Stomach (tissue), 9 donors: Measurements from ENCODE around the gene DOCK9. TPM values are rescaled to one million over a fixed set of nuclear protein-coding genes. Genes with fewer than 3 reads are reported as not detected.

ENCODE experiments used
- DNase-seq, 2 donors: peaks; one replicate each; pipeline versions ENCODE4 v3.0.0 to v3.0.0-alpha.2; 2013 to 2019
- H3K27ac ChIP-seq, 5 donors: fragments of 200-600 bp in 4 of 5; sonication (generic) in 4 of 5; one replicate each; pipeline ENCODE4 v1.5.1; 2013 to 2019; ENCODE audit warnings: mild to moderate bottlenecking in 1 of 5, moderate library complexity in 1 of 5
- H3K27me3 ChIP-seq, 3 donors: fragments of 200-600 bp; sonication (generic); one replicate each; pipeline ENCODE4 v1.5.1; 2017 to 2019; ENCODE audit warnings: mixed run types in 1 of 3
- H3K36me3 ChIP-seq, 4 donors: fragments of 200-600 bp; sonication (generic); 1 replicate in 3 of 4; 2 replicates in 1 of 4; pipeline ENCODE4 v1.5.1; 2016 to 2019
- H3K4me1 ChIP-seq, 4 donors: fragments of 200-600 bp; sonication (generic); one replicate each; pipeline ENCODE4 v1.5.1; 2016 to 2019
- H3K4me3 ChIP-seq, 4 donors: fragments of 200-600 bp; sonication (generic) in 3 of 4; one replicate each; pipeline ENCODE4 v1.5.1; 2016 to 2019; ENCODE audit warnings: mild to moderate bottlenecking in 1 of 4
- H3K9me3 ChIP-seq, 4 donors: fragments of 200-600 bp; sonication (generic); one replicate each; pipeline ENCODE4 v1.5.1; 2016 to 2019
- EP300 ChIP-seq: sonication (generic); formaldehyde crosslinking; IDR thresholded peaks from one replicate; pipeline ENCODE4 v1.6.1; 2017; ENCODE audit warnings: antibody characterized with exemption
- POLR2A ChIP-seq, 4 donors: fragments of 450-650 bp; IDR thresholded peaks; one replicate each; pipeline ENCODE4 v1.6.1; 2016; ENCODE audit warnings: antibody characterized with exemption in 4 of 4, control low read depth in 2 of 4, mild to moderate bottlenecking in 1 of 4, moderate library complexity in 1 of 4
- POLR2AphosphoS5 ChIP-seq, 3 donors: sonication (generic); formaldehyde crosslinking; IDR thresholded peaks; one replicate each; pipeline ENCODE4 v1.6.1; 2016; ENCODE audit warnings: antibody characterized with exemption in 3 of 3
- WGBS, 5 donors: extraction: QIAGEN DNeasy Blood & Tissue Kit in 3 of 5; methylation state at CpG; one replicate each; pipeline versions ENCODE4 v1.1.5 to v1.1.7; 2013 to 2018; 5-methylcytosine and 5-hydroxymethylcytosine counted together
- intact Hi-C: fragments of 100-400 bp; cut with DNase I; formaldehyde crosslinking; loops from one replicate; pipeline ENCODE4 v1.15.1; 2023; ENCODE audit warnings: low total_unique reads
- polyA plus RNA-seq, 3 donors: library from polyadenylated mRNA; stranded (reverse); fragments of 200-250 nt; gene quantifications; one replicate each; pipeline ENCODE4 v1.2.3, GENCODE V29; 2013
- total RNA-seq, 5 donors: library from RNA; depleted of rRNA; stranded (reverse); fragments of >200 nt; gene quantifications; one replicate each; pipeline versions ENCODE4 v1.1.0 to v1.2.3, GENCODE V29; 2014 to 2016
- TF ChIP-seq, protein P1 (sequence below), 7 experiments: fragments of 450-650 bp in 4 of 7; fragments of 200-600 bp in 3 of 7; sonication (generic) in 3 of 7; IDR thresholded peaks; one replicate each; pipeline ENCODE4 v1.5.1; 2016 to 2019; ENCODE audit warnings: antibody characterized with exemption in 7 of 7, control low read depth in 2 of 7, mild to moderate bottlenecking in 1 of 7
- donor health status: healthy with polysubstance abuse.
- donor health status: Bipolar disorder and iron deficiency.
- donor health status: healthy.

DOCK9 gene
- total and polyA plus RNA-seq, 8 donors, result 8.7 to 97.9 (median 49.2) TPM

DNA sequence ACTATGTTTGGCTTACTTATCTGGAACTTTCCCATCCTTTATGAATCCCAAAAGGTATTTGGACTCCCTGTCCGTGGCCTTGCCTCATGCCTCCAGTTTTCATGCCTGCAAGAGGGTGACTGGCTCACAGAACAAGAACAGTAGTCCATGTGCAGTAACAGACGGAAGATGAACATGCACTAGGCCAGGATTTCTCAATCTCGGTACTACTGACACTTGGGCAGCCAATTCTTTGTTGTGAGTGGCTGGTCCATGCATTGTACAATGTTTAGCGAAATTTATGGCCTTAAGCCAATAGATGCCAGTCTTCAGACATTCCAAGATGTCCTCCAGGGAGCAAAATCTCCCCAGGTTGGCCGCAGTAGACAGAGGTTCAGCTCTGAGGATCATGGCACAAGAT is 61.9 kb downstream of the DOCK9 start:
- Histone ChIP-seq H3K4me3 (no peak overlapping the region), H3K4me1 (no peaks in the 10 kb centered on the region), H3K27me3 (no peaks in the 10 kb centered on the region), H3K36me3 (peaks cover 0 to 42% (median 17%) of the 10 kb centered on the region in 4 donors), H3K9me3 (no peaks in the 10 kb centered on the region), H3K27ac (no peak overlapping the region)
- TF ChIP-seq EP300, result no peak
- TF ChIP-seq, protein P1, sequence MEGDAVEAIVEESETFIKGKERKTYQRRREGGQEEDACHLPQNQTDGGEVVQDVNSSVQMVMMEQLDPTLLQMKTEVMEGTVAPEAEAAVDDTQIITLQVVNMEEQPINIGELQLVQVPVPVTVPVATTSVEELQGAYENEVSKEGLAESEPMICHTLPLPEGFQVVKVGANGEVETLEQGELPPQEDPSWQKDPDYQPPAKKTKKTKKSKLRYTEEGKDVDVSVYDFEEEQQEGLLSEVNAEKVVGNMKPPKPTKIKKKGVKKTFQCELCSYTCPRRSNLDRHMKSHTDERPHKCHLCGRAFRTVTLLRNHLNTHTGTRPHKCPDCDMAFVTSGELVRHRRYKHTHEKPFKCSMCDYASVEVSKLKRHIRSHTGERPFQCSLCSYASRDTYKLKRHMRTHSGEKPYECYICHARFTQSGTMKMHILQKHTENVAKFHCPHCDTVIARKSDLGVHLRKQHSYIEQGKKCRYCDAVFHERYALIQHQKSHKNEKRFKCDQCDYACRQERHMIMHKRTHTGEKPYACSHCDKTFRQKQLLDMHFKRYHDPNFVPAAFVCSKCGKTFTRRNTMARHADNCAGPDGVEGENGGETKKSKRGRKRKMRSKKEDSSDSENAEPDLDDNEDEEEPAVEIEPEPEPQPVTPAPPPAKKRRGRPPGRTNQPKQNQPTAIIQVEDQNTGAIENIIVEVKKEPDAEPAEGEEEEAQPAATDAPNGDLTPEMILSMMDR (IDR thresholded peaks at IDR 0.05), result no peak
- TF ChIP-seq POLR2A (IDR thresholded peaks at IDR 0.05), result no peak
- TF ChIP-seq POLR2AphosphoS5 (IDR thresholded peaks at IDR 0.05), result no peak
- intact Hi-C loops, result no loop called here
- 85 to 93% (median 91%) methylated on average over 5 of the region's 5 CpGs for WGBS, 5 donors
- DNase-seq, result no peak

DNA sequence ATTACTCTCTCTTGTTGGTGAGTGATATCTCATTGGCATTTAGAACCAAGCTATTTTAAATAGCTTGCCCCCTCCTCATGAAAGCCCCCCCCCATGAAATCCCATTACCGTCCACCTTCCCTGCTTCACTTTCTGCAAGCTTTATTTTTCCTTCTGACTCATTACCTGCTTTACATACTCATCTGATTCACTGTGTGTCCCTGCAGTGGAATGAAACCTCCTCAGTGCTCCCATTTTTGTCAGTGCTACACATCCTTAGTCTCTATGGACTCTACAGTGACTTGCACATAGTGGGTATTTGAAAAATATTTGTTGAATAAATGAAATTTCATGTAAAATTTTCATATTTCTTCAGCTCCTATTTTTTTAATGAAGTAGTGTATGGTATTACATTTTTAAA is 62.3 kb downstream of the DOCK9 start:
- Histone ChIP-seq H3K27ac (no peak overlapping the region), H3K4me1 (no peaks in the 10 kb centered on the region), H3K9me3 (no peaks in the 10 kb centered on the region), H3K27me3 (no peaks in the 10 kb centered on the region), H3K4me3 (no peak overlapping the region), H3K36me3 (peaks cover 0 to 39% (median 17%) of the 10 kb centered on the region in 4 donors)
- WGBS, 5 donors, result 66 to 90% (median 83%) methylated on average over 1 of the region's 1 CpG
- TF ChIP-seq POLR2A (IDR thresholded peaks at IDR 0.05), result no peak
- TF ChIP-seq, protein P1 (IDR thresholded peaks at IDR 0.05), result no peak
- TF ChIP-seq EP300, result no peak
- no peak for TF ChIP-seq POLR2AphosphoS5 (IDR thresholded peaks at IDR 0.05)
- no peak for DNase-seq
- intact Hi-C loops, result no loop called here

DNA sequence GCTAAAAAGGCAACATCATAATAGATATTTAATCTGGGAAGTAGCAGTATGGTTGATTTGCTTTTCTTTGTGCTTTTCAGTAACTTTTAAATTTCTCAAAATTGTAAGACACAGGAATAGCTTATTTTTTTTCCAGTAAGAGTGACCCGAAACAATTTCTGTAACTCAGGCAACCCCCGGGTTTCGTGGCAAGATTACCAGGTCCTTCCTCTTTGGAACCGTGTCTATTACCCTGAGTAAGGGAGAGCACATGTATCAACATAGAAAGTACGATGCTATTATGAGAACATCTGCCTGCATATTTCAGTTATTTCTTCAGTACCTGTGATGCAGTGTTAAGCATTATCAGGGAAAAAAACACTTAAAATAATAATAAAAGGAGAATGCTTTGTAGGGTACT is 64.1 kb downstream of the DOCK9 start:
- TF ChIP-seq, protein P1 (IDR thresholded peaks at IDR 0.05), result no peak
- TF ChIP-seq EP300 (no peak), POLR2AphosphoS5 (IDR thresholded peaks at IDR 0.05) (no peak), POLR2A (IDR thresholded peaks at IDR 0.05) (no peak)
- DNase-seq, result no peak
- Histone ChIP-seq H3K9me3 (no peaks in the 10 kb centered on the region), H3K4me3 (no peak overlapping the region), H3K4me1 (no peaks in the 10 kb centered on the region), H3K27me3 (no peaks in the 10 kb centered on the region), H3K27ac (no peak overlapping the region), H3K36me3 (peaks cover 0 to 23% (median 11%) of the 10 kb centered on the region in 4 donors)
- intact Hi-C loops, result no loop called here
- 74 to 85% (median 81%) methylated on average over 5 of the region's 5 CpGs for WGBS, 5 donors

DNA sequence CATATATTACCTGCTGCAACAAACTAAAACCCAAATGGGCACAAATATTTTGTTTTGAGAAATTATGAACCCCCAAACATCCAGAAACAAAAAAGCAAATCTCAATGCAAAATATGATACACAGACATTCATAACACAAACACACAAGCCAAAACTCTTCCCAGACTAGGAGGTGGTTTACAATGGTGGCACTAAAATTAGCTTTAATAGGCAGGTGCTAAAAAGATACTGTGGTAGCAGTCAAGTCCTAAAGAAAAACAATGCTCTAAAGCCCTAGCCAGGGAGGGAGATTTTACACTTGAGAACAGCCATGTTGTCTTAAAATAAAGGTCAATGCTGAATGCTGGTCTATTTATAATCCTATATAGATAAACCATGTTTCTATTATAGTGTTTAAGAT is 65.0 kb downstream of the DOCK9 start:
- Histone ChIP-seq H3K9me3 (no peaks in the 10 kb centered on the region), H3K27me3 (no peaks in the 10 kb centered on the region), H3K4me1 (no peaks in the 10 kb centered on the region), H3K36me3 (peaks cover 0 to 21% (median 11%) of the 10 kb centered on the region in 4 donors), H3K27ac (no peak overlapping the region), H3K4me3 (no peak overlapping the region)
- no peak for TF ChIP-seq EP300
- TF ChIP-seq POLR2A (IDR thresholded peaks at IDR 0.05), result no peak
- no peak for TF ChIP-seq POLR2AphosphoS5 (IDR thresholded peaks at IDR 0.05)
- TF ChIP-seq, protein P1 (IDR thresholded peaks at IDR 0.05), result no peak
- DNase-seq, result no peak
- intact Hi-C loops, result no loop called here
